OCI-LY7 (cell line): ENCODE results near the gene LGALS8. TPM values are rescaled to one million over a fixed set of nuclear protein-coding genes. Genes with fewer than 3 reads are reported as not detected.

Experiments used
- BruUV-seq: library from RNA; stranded (reverse); fragments of 400-500 nt; replicated peaks from 2 replicates; lab custom pipeline; 2021; lab: Mats Ljungman, UMichigan
- CTCF ChIA-PET: fragments of 300-600 bp; sonication (Branson Sonifier 250); formaldehyde crosslinking; loops from one replicate; lab custom pipeline; 2022; ENCODE audit warnings: antibody characterized with exemption; ENCODE audit not compliant: unreplicated experiment; lab: Charles Lee
- POLR2A ChIA-PET: fragments of 300-600 bp; sonication (Branson Sonifier 250); formaldehyde crosslinking; loops from one replicate; lab custom pipeline; 2022; ENCODE audit warnings: antibody characterized with exemption; lab: Charles Lee
- DNase-seq: peaks from one replicate; pipeline ENCODE4 v3.0.0-alpha.2; 2015; ENCODE audit warnings: low spot score
- H2AFZ ChIP-seq: fragments of 200-600 bp; sonication (generic), shearing (Covaris generic); 2 replicates; pipeline ENCODE4 v1.6.1; 2014; ENCODE audit warnings: mild to moderate bottlenecking, antibody characterized with exemption, low read length, moderate library complexity
- H3K27ac ChIP-seq: fragments of 200-600 bp; sonication (generic); 2 replicates; pipeline ENCODE4 v1.5.1; 2014; ENCODE audit warnings: mixed run types, low read depth, mild to moderate bottlenecking, moderate library complexity, low read length, inconsistent platforms; ENCODE audit not compliant: poor library complexity, severe bottlenecking
- H3K36me3 ChIP-seq: fragments of 200-600 bp; sonication (generic); 2 replicates; pipeline ENCODE4 v1.6.1; 2014; ENCODE audit warnings: mild to moderate bottlenecking, antibody characterized with exemption, low read length, moderate library complexity, mixed read lengths; ENCODE audit not compliant: insufficient read depth
- H3K4me1 ChIP-seq: fragments of 200-600 bp; sonication (generic); 2 replicates; pipeline ENCODE4 v1.5.1; 2014; ENCODE audit warnings: mild to moderate bottlenecking, low read length; ENCODE audit not compliant: insufficient read depth, poor library complexity, severe bottlenecking
- H3K4me2 ChIP-seq: fragments of 200-600 bp; sonication (generic); 2 replicates; pipeline ENCODE4 v1.6.1; 2014; ENCODE audit warnings: mild to moderate bottlenecking, low read length
- H3K4me3 ChIP-seq: fragments of 200-600 bp; sonication (generic); 2 replicates; pipeline ENCODE4 v1.5.1; 2014; ENCODE audit warnings: mild to moderate bottlenecking, low read depth, low read length; ENCODE audit not compliant: poor library complexity, severe bottlenecking
- H3K79me2 ChIP-seq: fragments of 200-600 bp; sonication (generic); 2 replicates; pipeline ENCODE4 v1.6.1; 2016; ENCODE audit warnings: low read depth, mild to moderate bottlenecking, low read length, moderate library complexity, mixed read lengths; ENCODE audit not compliant: insufficient read depth
- H3K9me2 ChIP-seq: fragments of 200-600 bp; sonication (generic); 2 replicates; pipeline ENCODE4 v1.6.1; 2016; ENCODE audit warnings: mild to moderate bottlenecking, low read length, mixed read lengths; ENCODE audit not compliant: insufficient read depth
- H3K9me3 ChIP-seq: fragments of 200-600 bp; sonication (generic); 2 replicates; pipeline ENCODE4 v1.6.1; 2014; ENCODE audit warnings: mild to moderate bottlenecking, mixed run types, low read length, mixed read lengths
- H4K20me1 ChIP-seq: fragments of 200-600 bp; sonication (generic); 2 replicates; pipeline ENCODE4 v1.6.1; 2014; ENCODE audit warnings: mild to moderate bottlenecking, antibody characterized with exemption, low read length, moderate library complexity, mixed read lengths; ENCODE audit not compliant: insufficient read depth
- CTCF ChIP-seq: fragments of 200-600 bp; sonication (generic); conservative IDR thresholded peaks from 2 replicates; pipeline ENCODE4 v1.5.1; 2014; ENCODE audit warnings: mild to moderate bottlenecking, antibody characterized with exemption, low read length, moderate library complexity, mixed read lengths
- EZH2phosphoT487 ChIP-seq: fragments of 200-600 bp; sonication (generic); IDR thresholded peaks from 2 replicates; pipeline ENCODE4 v1.6.1; 2018; ENCODE audit warnings: low read depth, borderline replicate concordance, mild to moderate bottlenecking, mixed run types, antibody characterized with exemption, low read length, moderate library complexity, mixed read lengths
- intact Hi-C: fragments of 100-400 bp; cut with micrococcal nuclease; formaldehyde crosslinking; loops from one replicate; pipeline ENCODE4 v1.10.0; 2022; ENCODE audit not compliant: unreplicated experiment
- total RNA-seq, 2 experiments: library from RNA; depleted of rRNA in 1 of 2; stranded (reverse); fragments of >200 nt in 1 of 2; shearing (Covaris generic) in 1 of 2; gene quantifications; 2 replicates each; pipeline ENCODE4 v1.2.3, GENCODE V29; 2014 to 2022

LGALS8 gene
- total RNA-seq, 2 experiments from 2014 or later: not detected

GRCh38 chr1:236480758-236481436, 42.9 kb upstream of the LGALS8 start:
- H4K20me1 ChIP-seq: no peaks in the 10 kb centered on the region
- no peaks in the 10 kb centered on the region for H3K36me3 ChIP-seq
- no peak overlapping the region for H2AFZ ChIP-seq
- no peak overlapping the region for H3K4me3 ChIP-seq
- TF ChIP-seq EZH2phosphoT487 (no peak), CTCF (no peak)
- ChIA-PET CTCF (no interaction called here), POLR2A (no interaction called here)
- intact Hi-C loops: no loop called here
- H3K27ac ChIP-seq: no peak overlapping the region
- no peaks in the 10 kb centered on the region for H3K79me2 ChIP-seq
- H3K9me2 ChIP-seq: no peaks in the 10 kb centered on the region
- no peaks in the 10 kb centered on the region for H3K9me3 ChIP-seq
- no TSS peak for BruUV-seq
- no peak overlapping the region for H3K4me2 ChIP-seq
- no peak for DNase-seq
- no peaks in the 10 kb centered on the region for H3K4me1 ChIP-seq

- intact Hi-C loops: no loop called here
- CTCF ChIA-PET: no interaction called here
These were observed 39.3 kb upstream of the LGALS8 start for GRCh38 chr1:236484310-236484971.

More at GRCh38 chr1:236484310-236484971, 39.3 kb upstream of the LGALS8 start:
- no peaks in the 10 kb centered on the region for H3K79me2 ChIP-seq
- DNase-seq: no peak
- no peaks in the 10 kb centered on the region for H3K9me3 ChIP-seq
- TF ChIP-seq EZH2phosphoT487: no peak
- TF ChIP-seq CTCF: no peak
- no peak overlapping the region for H3K4me3 ChIP-seq
- no TSS peak for BruUV-seq
- no peaks in the 10 kb centered on the region for H4K20me1 ChIP-seq
- H3K9me2 ChIP-seq: no peaks in the 10 kb centered on the region
- no peak overlapping the region for H2AFZ ChIP-seq
- no peak overlapping the region for H3K27ac ChIP-seq
- POLR2A ChIA-PET: interaction anchor here (0.7 kb wide), 2 partner anchors 97 to 936 kb away, joined by 3 read pairs; no protein-coding TSS in a partner anchor
- H3K36me3 ChIP-seq: no peaks in the 10 kb centered on the region
- H3K4me1 ChIP-seq: no peaks in the 10 kb centered on the region
- no peak overlapping the region for H3K4me2 ChIP-seq
